Stimulated activated CD4-positive, alpha-beta T cell treated with anti-CD3 and anti-CD28 coated beads, Interleukin-4, amount 100 ng/mL, for 24 hours (primary cell): ENCODE results near the gene SPAG7.

Source experiments
- DNase-seq: peaks from one replicate; pipeline ENCODE4 v3.0.0-alpha.2; 2020

The SPAG7 gene

GRCh38 chr17:4949321-4950074, 18.1 kb downstream of the SPAG7 start:
- DNase-seq, result peak; percentile 81

DNA sequence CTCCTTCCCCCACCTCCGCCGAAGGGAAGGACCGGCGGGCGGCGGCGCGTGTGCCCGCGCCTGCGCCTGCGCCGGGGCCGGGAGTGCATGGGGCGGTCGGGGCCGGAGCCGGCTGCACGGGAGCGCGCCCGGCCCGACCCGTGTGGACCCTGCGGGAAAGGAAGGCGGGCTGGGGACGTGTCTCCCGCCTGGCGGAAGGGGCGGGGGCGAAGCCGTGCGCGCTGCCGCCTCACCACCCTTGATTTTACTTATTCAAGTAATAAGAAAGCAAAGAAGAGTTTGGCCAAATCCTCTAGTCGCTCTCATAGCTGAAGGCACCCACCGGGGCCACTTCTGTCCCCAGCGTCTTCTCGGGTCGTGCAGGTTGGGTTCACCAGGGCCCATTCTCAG, 18.7 kb downstream of the SPAG7 start:
- DNase-seq, result peak; percentile 77

DNA sequence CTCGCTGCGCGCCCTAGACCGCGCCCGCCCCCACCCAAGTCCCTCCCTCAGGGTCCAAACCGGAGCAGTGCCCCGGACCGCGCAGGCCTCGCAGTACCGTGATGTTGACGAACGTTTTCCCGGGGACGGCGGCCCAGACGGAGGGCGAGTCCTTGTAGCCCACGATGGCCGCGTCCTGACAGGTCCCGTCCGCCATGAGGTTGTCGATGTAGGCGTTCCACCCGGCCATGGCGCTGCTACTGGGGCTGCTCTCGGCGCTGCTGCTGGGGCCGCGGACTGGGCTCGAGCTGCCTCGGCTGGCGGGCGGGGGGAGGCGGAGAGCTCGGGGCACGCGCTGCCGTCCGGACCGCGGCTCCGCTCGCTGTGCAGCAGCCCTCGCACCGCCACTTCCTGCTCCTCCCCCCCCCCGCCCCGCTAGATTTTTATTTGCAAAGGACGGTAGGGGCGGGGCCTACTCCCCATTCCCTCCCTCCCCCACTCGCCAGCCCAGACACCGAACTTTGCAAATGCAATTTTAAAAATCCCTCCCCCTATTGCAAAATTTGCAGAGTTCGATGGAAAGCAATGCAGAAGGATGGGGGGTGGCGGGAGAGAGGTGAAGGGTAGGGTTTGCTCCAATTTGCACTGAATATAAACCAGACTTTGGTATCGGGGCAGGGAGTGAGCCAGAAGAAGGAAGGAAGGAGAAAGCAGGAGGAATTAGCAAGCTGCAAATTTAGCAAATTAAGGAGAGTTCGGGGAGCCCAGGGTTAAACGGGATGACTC, 19.3 kb downstream of the SPAG7 start, which contains the start of gene PFN1:
PFN1 (minus strand) TSS at position 365 of the 765 bp plus-strand sequence; CDS start at position 229, 136 bp downstream.
- peak; percentile 91 for DNase-seq

DNA sequence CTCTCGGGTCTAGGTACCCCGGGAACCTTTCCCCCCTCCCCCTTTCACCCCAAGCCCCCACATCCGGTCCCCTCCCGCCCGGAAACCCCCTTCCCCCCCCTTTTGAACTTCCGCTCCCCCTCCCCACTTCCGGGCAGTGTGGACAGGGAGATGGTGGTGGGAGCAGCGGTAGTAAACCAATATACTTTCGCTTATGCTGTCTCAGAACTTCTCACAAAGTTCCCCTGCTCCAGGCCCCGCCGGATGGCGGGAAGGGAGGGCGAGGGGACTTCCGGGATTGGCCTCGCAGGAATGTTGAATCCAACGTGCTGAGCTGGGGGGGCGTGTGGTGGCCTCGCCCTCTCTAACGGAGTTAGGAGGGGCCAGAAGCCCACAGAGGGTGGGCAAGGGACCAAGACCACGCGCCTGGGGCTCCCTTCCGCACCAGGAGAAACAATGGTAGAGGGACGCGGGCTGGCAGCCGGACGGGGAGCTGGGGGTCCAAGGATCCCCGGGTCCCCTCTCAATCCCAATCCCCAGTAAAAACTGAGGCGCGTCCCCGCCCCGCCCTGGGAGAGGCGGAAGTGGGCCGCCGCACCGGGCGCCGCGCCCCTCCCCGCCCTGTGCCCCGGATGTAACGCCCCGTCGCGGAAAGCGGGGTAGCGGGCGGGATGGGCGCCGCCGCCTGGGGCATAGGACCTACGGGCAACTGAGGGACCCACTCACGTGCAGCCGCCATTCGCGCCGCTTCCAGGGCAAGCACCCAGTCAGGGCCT, 20.0 kb downstream of the SPAG7 start:
- peak; percentile 67 for DNase-seq

GRCh38 chr17:4947010-4947410, 20.6 kb downstream of the SPAG7 start:
- DNase-seq, result no peak

DNA sequence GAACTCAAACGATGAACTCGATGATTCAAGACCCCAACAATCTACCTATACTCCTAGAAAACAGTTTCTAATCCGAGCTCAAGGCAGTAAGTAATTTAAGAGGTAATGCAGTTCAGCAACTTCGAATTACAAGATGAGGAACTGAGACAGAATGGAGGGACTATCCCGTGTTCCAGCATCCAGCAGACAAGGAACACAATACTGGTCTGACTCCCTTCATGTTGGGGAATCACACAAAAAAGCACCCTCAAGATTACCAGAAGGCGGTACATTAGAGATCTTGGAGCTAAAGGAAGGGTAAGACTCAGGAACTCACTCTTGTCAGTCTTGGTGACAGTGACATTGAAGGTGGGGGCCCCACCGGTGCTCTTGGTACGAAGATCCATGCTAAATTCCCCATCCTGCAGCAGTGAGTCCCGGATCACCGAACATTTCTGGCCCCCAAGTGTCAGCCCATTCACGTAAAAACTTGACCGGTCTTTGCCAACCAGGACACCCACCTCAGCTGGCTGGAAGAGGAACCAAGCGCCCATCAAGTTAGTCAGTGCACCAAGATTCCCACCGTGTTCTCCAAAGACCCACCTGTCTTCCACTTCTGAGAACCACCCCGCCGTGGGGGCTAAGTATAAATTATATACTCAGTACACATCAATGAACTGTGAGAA, 21.2 kb downstream of the SPAG7 start:
- no peak for DNase-seq

- no peak for DNase-seq
These were observed 21.7 kb downstream of the SPAG7 start for GRCh38 chr17:4945944-4946280.

GRCh38 chr17:4945176-4945943, 22.3 kb downstream of the SPAG7 start:
- peak; percentile 92 for DNase-seq

GRCh38 chr17:4944554-4945175, 23.0 kb downstream of the SPAG7 start:
- DNase-seq, result no peak

GRCh38 chr17:4944163-4944553, 23.5 kb downstream of the SPAG7 start:
- peak; percentile 53 for DNase-seq

DNA sequence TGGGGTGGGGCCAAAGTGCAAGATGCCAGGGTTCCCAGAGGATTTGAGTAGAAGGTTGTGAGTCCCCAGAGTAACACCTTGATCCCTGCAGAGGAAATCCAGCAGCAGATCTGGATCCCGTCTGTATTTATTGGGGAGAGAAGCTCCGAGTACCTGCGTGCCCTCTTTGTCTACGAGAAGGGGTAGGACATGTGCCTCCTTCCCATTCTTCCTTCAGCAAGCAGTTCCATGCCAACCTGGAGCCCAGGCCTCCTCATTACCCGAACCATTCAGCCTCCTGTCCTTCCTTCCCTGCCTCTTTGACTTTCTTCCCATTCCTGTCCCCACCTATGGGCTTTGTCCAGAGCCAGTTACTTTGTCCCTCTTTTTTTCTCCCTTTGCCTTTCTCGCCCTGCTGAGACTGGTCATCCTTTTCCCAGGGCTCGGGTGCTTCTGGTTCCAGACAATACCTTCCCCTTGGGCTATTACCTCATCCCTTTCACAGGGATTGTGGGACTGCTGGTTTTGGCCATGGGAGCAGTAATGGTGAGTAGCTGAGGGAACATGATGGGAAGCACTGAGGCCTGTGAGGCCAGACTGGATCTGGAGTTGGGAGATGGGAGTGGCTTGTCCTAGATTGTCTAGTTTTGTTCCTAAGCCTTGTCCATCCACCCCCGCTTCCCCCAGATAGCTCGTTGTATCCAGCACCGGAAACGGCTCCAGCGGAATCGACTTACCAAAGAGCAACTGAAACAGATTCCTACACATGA, 24.7 kb downstream of the SPAG7 start:
- DNase-seq, result no peak

DNA sequence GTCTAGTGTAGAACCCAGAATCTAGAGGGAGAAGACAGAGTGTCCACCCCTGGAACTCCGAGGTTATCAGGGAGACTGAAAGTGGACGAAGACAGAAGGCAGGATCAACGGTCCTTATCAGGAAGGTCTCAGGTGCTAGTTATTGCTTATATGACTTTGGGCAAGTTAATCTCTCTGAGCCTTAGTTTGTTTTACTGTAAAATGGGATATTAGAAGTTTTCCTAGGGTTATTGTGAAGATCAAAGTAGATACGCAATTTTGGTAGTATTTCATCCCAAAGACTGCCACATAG, 26.4 kb downstream of the SPAG7 start:
- DNase-seq, result no peak

DNA sequence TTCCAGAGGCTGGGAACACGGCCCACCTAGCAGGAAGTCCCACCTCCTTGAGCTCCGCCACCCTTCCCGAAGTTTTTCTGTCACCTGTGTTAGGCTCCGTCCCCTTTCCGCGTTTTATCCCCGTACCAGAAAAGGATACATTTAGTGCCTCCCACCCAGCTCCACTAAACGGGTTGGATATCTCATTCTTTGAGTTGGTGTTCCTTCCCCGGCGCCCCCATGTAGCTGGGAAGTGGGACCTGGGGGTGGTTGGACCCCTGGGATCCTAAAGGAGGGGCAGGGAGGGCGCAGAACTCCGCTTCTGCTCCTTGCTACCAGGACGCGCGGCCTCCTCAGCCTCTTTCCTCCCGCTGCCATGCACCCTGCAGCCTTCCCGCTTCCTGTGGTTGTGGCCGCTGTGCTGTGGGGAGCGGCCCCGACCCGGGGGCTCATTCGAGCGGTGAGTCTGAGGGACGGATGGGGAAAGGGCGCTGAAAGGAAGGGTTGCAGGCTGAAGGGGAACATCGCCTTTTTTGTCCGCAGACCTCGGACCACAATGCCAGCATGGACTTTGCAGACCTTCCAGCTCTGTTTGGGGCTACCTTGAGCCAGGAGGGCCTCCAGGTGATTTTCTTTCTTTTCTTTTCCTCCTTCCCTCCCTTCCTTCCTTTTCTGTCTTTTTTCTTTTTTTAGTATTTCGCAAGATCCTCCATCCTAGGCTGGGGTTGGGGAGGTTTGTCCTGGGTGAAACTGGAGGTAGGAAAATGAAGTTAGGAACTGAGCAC, 26.9 kb downstream of the SPAG7 start:
- peak; percentile 49 for DNase-seq

DNA sequence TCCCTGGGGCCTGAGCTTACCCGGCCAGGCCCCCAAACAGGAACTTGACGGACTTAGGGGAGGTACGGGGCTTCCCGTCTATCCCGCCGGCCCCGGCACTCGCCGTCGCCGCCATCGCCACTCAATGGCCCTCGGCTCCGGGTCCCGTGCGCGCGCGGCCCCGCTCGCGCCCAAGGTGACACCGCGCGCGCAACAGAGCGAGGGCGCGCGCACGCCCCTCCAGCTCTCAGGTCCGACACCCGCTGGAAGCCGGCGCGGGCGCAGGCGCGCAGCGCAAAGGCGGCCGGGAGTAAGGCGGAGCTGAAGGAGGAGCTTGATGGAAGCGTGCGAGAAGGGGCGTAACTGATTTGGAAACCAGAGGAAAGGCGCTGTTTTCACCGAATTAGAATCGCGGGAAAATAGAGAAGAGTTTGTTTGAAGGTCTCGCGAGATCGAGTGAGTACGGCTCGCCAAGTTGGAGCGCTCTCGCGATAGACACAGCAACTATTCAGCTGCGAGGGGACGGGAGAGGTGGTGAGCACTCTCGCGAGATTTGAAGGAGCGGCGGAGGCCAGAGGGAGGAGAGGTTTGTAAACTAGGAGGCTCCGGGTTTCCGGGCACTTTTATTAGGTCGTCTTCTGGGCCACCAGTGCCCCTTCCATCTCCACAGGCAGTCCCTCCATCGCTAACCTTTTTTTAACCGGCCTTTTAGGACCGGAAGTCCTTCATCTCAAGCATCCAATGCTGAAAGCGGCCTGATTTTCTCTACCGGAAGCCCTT, 27.6 kb downstream of the SPAG7 start, which contains the start of the genes RNF167 and SLC25A11:
RNF167 (plus strand) TSS at position 473 of the 759 bp plus-strand sequence. CDS start 642 bp downstream, outside the sequence.
SLC25A11 (minus strand) TSS at position 251 of the 759 bp plus-strand sequence; CDS start at position 115, 136 bp downstream.
- peak; percentile 96 for DNase-seq

DNA sequence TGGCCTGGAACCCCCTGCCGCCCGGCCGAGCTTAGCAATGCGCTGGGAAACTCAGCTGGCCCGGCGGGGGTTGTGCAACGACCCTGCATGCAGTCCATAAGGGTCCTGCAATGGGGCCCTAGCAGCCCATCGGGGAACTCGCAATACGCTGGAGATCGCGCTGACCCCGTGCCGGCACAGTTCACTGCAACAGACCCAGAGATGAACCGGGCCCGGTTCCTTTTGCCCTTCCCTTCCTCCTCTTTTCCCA, 28.1 kb downstream of the SPAG7 start:
- no peak for DNase-seq

DNA sequence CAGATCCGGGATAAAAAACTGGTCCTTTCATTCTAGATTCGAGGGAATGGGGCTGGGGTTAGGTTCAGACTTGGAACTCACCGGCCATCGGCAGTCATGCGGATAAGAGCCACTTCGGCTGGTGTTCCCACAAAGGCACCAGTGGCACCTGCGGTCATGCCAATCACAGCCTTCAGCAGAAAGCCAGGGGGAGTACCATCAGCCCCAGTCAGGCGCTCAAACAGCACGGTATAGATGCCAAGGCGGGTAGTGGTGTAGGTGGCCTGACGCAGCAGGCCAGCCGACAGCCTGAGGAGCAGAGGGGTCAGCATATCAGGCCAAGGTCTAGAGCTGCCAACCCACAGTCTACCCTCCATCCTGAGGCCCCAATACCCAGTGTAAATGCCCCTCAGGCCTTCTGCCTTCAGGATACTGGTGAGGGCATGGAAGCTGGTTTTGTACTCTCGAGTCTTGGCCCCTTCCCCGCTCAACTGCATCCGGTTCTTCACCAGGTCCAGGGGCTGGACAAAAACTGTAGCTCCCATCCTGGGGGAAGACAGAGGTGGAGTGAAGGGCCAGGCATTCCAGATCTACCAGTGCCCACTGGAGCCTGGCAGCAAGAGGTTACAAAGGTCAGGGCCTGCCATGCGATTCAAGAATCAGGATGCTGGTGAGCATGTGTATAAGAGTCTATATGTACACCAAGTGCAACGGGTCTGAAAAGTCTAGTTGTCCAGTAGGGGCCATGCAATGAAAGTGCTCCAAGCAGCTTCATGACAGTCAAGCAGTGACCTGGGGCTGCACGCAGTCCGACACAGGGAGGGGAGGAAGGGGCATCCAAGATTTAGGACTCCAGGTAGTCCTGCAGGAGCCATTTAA, 28.7 kb downstream of the SPAG7 start:
- DNase-seq, result no peak

DNA sequence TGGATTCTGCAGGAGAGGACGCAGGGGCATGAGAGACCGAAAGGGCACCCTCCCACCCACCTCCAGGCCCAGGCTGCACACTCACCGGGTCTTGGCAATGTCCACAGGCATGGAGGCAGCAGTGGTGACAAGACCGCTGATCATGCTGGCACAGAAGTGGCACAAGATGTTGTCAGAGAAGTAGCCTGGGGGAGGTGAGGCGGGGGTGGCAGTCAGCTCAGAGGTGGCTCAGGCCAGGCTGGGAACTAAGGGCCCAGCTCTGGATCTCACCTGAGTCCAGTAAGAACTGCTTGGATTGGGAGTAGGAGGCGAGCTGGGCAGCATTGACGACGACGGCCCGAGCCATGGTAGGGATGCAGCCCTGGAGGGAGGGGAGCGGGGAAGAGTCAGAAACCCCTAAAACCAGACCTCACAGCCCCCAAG, 29.5 kb downstream of the SPAG7 start:
- no peak for DNase-seq

GRCh38 chr17:4937553-4937952, 30.1 kb downstream of the SPAG7 start:
- no peak for DNase-seq

- no peak for DNase-seq
These were observed 31.2 kb downstream of the SPAG7 start for GRCh38 chr17:4936436-4936835.
